Calu3 (cell line): ENCODE results near the gene ANO4. TPM values are rescaled to one million over a fixed set of nuclear protein-coding genes. Genes with fewer than 3 reads are reported as not detected.

Experiments used
- BruUV-seq: library from RNA; stranded (reverse); fragments of 400-500 nt; replicated peaks from 2 replicates; lab custom pipeline; 2021; lab: Mats Ljungman, UMichigan
- CTCF ChIA-PET: fragments of 300-600 bp; sonication (Branson Sonifier 250); formaldehyde crosslinking; loops from one replicate; lab custom pipeline; 2022; ENCODE audit warnings: antibody characterized with exemption; lab: Charles Lee
- DNase-seq: peaks from one replicate; pipeline ENCODE4 v3.0.0; 2022
- H3K27ac Mint-ChIP-seq: one replicate; pipeline ENCODE4 v1.8.0; 2022; ENCODE audit warnings: mixed read lengths; ENCODE audit not compliant: unreplicated experiment
- H3K27me3 Mint-ChIP-seq: one replicate; pipeline ENCODE4 v1.8.0; 2022; ENCODE audit warnings: mixed read lengths; ENCODE audit not compliant: unreplicated experiment
- H3K36me3 Mint-ChIP-seq: one replicate; pipeline ENCODE4 v1.8.0; 2022; ENCODE audit warnings: mild to moderate bottlenecking, moderate library complexity, mixed read lengths; ENCODE audit not compliant: insufficient read depth, unreplicated experiment
- H3K4me1 Mint-ChIP-seq: one replicate; pipeline ENCODE4 v1.8.0; 2022; ENCODE audit warnings: mild to moderate bottlenecking, low read depth, mixed read lengths; ENCODE audit not compliant: unreplicated experiment
- H3K4me3 Mint-ChIP-seq: one replicate; pipeline ENCODE4 v1.8.0; 2022; ENCODE audit warnings: mild to moderate bottlenecking, low read depth, moderate library complexity, mixed read lengths; ENCODE audit not compliant: unreplicated experiment
- H3K9me3 Mint-ChIP-seq: one replicate; pipeline ENCODE4 v1.8.0; 2022; ENCODE audit warnings: low read depth, mixed read lengths; ENCODE audit not compliant: unreplicated experiment
- CTCF ChIP-seq: fragments of 200-600 bp; IDR thresholded peaks from one replicate; pipeline ENCODE4 v1.8.0; 2022; ENCODE audit warnings: antibody characterized with exemption; ENCODE audit not compliant: unreplicated experiment
- intact Hi-C: fragments of 100-400 bp; cut with micrococcal nuclease; formaldehyde crosslinking; loops from one replicate; pipeline ENCODE4 v1.10.0; 2022; ENCODE audit not compliant: unreplicated experiment
- total RNA-seq: library from RNA; stranded (reverse); gene quantifications from 2 replicates; pipeline ENCODE4 v1.2.3, GENCODE V29; 2022

ANO4 gene
- total RNA-seq, 1 experiment from 2014 or later, result 1.9 TPM

GRCh38 chr12:100940503-100940902 is 145.9 kb downstream of the ANO4 start:
- Mint-ChIP-seq H3K4me3 (no peak overlapping the region), H3K4me1 (no peaks in the 10 kb centered on the region), H3K27me3 (no peaks in the 10 kb centered on the region), H3K36me3 (no peaks in the 10 kb centered on the region), H3K9me3 (no peaks in the 10 kb centered on the region), H3K27ac (no peak overlapping the region)
- TF ChIP-seq CTCF, result no peak
- intact Hi-C loops, result no loop called here
- CTCF ChIA-PET, result no interaction called here
- DNase-seq, result no peak
- no TSS peak for BruUV-seq

- no peaks in the 10 kb centered on the region for H3K27me3 Mint-ChIP-seq
- no peak for TF ChIP-seq CTCF
- CTCF ChIA-PET, result no interaction called here
- no peak for DNase-seq
- no TSS peak for BruUV-seq
- H3K27ac Mint-ChIP-seq, result no peak overlapping the region
- no peaks in the 10 kb centered on the region for H3K4me1 Mint-ChIP-seq
- H3K4me3 Mint-ChIP-seq, result no peak overlapping the region
- H3K36me3 Mint-ChIP-seq, result no peaks in the 10 kb centered on the region
- intact Hi-C loops, result no loop called here
- H3K9me3 Mint-ChIP-seq, result no peaks in the 10 kb centered on the region
Measured at GRCh38 chr12:100942984-100943749, 148.6 kb downstream of the ANO4 start.

- no peak overlapping the region for H3K27ac Mint-ChIP-seq
- CTCF ChIA-PET, result no interaction called here
- DNase-seq, result no peak
- intact Hi-C loops, result no loop called here
- H3K4me3 Mint-ChIP-seq, result no peak overlapping the region
- no peaks in the 10 kb centered on the region for H3K27me3 Mint-ChIP-seq
- H3K36me3 Mint-ChIP-seq, result no peaks in the 10 kb centered on the region
- no peak for TF ChIP-seq CTCF
- BruUV-seq, result no TSS peak
- peaks cover 15% of the 10 kb centered on the region for H3K4me1 Mint-ChIP-seq
- H3K9me3 Mint-ChIP-seq, result no peaks in the 10 kb centered on the region
Measured at GRCh38 chr12:100951756-100952155, 157.2 kb downstream of the ANO4 start.

- peaks cover 15% of the 10 kb centered on the region for H3K4me1 Mint-ChIP-seq
- no peak overlapping the region for H3K27ac Mint-ChIP-seq
- intact Hi-C loops, result no loop called here
- H3K9me3 Mint-ChIP-seq, result no peaks in the 10 kb centered on the region
- no peak for DNase-seq
- H3K4me3 Mint-ChIP-seq, result no peak overlapping the region
- BruUV-seq, result no TSS peak
- no peaks in the 10 kb centered on the region for H3K36me3 Mint-ChIP-seq
- H3K27me3 Mint-ChIP-seq, result no peaks in the 10 kb centered on the region
- CTCF ChIA-PET, result no interaction called here
- no peak for TF ChIP-seq CTCF
Measured at GRCh38 chr12:100953217-100953616, 158.6 kb downstream of the ANO4 start.
